ENCODE measurements around the gene LPCAT3. TPM values are rescaled to one million over a fixed set of nuclear protein-coding genes. Genes with fewer than 3 reads are reported as not detected.
"Not testable (repeated sequence)": the region's sequence is repeated elsewhere in the genome, so short reads cannot be mapped to it uniquely, and the experiment has no call there.

The LPCAT3 gene
- total RNA-seq, 1 experiment from 2014 or later = 16.3 TPM

DNA sequence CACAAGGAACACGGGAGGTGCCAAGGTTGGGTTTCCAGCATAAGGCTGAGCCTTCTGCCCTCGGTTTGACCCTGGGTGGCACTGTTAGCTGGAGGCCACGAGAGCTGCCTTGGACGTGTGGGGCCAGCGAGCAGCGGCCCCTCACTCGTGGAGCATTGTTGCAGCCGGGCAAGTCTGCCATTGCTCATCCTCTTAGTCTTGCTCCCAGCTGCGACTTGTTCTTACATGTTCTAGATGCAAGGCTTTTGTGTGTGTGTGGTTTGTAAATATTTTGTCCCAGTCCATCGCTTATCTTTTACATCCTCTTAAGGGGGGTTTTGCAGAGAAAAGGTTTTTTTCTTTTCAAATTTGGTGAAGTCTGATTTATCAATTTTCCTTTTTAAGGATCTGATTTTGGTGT is 21.1 kb upstream of the LPCAT3 start:
- H3K4me2 ChIP-seq (ENCODE audit: low read length) = no peak overlapping the region
- no TSS peak for BruUV-seq (replicated peaks)

DNA sequence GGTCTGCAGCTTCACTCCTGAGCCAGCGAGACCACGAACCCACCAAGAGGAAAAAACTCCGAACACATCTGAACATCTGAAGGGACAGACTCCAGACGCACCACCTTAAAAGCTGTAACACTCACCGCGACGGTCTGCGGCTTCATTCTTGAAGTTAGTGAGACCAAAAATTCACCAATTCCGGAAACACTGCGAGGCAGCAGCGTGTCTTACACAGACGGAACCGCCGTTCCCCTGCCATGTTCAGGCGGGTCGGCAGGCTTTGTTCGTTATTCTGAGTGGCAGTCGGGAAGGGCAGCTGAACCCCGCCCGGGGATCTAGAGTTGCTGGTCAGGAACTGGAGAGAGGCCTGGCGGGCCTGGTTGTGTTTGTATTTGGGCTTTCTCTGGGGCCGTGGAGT is 20.3 kb upstream of the LPCAT3 start:
- H3K27me3 ChIP-seq (ENCODE audit: low read length) = no peaks in the 10 kb centered on the region
- no peak overlapping the region for H2AFZ ChIP-seq (ENCODE audit: low read length)
- H3K9ac ChIP-seq (ENCODE audit: low read length) = no peak overlapping the region
- ChIA-PET CTCF (no interaction called here), POLR2A (ENCODE audit: unreplicated experiment) (no interaction called here)
- no peaks in the 10 kb centered on the region for H3F3A ChIP-seq (ENCODE audit: low read length, unreplicated experiment)
- H3K4me1 ChIP-seq (ENCODE audit: insufficient read depth, low read length) = no peaks in the 10 kb centered on the region
- BruUV-seq (replicated peaks) = no TSS peak
- ATAC-seq (no peak), DNase-seq (no peak)
- H3K9me2 ChIP-seq (replicated peaks; ENCODE audit: low read length) = no peaks in the 10 kb centered on the region
- intact Hi-C loops (cut with micrococcal nuclease) = no loop called here
- H3K9me3 ChIP-seq (ENCODE audit: low read length) = no peaks in the 10 kb centered on the region
- H4K20me1 ChIP-seq (ENCODE audit: low read length) = no peaks in the 10 kb centered on the region
- no peaks in the 10 kb centered on the region for H3K79me2 ChIP-seq (ENCODE audit: low read length)
- no peak overlapping the region for H3K4me2 ChIP-seq (ENCODE audit: low read length)
- no peaks in the 10 kb centered on the region for H3K36me3 ChIP-seq (ENCODE audit: low read depth, low read length)
- H3K27ac ChIP-seq (ENCODE audit: low read length) = no peak overlapping the region
- H3K4me3 ChIP-seq (ENCODE audit: low read length) = no peak overlapping the region
- TF ChIP-seq, protein P1, sequence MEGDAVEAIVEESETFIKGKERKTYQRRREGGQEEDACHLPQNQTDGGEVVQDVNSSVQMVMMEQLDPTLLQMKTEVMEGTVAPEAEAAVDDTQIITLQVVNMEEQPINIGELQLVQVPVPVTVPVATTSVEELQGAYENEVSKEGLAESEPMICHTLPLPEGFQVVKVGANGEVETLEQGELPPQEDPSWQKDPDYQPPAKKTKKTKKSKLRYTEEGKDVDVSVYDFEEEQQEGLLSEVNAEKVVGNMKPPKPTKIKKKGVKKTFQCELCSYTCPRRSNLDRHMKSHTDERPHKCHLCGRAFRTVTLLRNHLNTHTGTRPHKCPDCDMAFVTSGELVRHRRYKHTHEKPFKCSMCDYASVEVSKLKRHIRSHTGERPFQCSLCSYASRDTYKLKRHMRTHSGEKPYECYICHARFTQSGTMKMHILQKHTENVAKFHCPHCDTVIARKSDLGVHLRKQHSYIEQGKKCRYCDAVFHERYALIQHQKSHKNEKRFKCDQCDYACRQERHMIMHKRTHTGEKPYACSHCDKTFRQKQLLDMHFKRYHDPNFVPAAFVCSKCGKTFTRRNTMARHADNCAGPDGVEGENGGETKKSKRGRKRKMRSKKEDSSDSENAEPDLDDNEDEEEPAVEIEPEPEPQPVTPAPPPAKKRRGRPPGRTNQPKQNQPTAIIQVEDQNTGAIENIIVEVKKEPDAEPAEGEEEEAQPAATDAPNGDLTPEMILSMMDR (conservative IDR thresholded peaks at IDR 0.05; ENCODE audit: low read depth, low read length) = no peak
- no peak for TF ChIP-seq EZH2phosphoT487 (IDR thresholded peaks at IDR 0.05; ENCODE audit: borderline replicate concordance, low read length)
- TF ChIP-seq EZH2 (IDR thresholded peaks at IDR 0.05; ENCODE audit: low read length, unreplicated experiment) = no peak

More for the DNA sequence above, 21.1 kb upstream of the LPCAT3 start:
- POLR2A ChIA-PET (ENCODE audit: unreplicated experiment) = no interaction called here
- Histone ChIP-seq H4K20me1 (ENCODE audit: low read length) (no peaks in the 10 kb centered on the region), H2AFZ (ENCODE audit: low read length) (no peak overlapping the region), H3K79me2 (ENCODE audit: low read length) (no peaks in the 10 kb centered on the region), H3K4me1 (ENCODE audit: insufficient read depth, low read length) (no peaks in the 10 kb centered on the region), H3K9me2 (replicated peaks; ENCODE audit: low read length) (no peaks in the 10 kb centered on the region), H3K9me3 (ENCODE audit: low read length) (no peaks in the 10 kb centered on the region), H3K36me3 (ENCODE audit: low read depth, low read length) (no peaks in the 10 kb centered on the region), H3K27ac (ENCODE audit: low read length) (no peak overlapping the region), H3K4me3 (ENCODE audit: low read length) (no peak overlapping the region), H3K9ac (ENCODE audit: low read length) (no peak overlapping the region), H3K27me3 (ENCODE audit: low read length) (no peaks in the 10 kb centered on the region), H3F3A (ENCODE audit: low read length, unreplicated experiment) (no peaks in the 10 kb centered on the region)
- TF ChIP-seq EZH2phosphoT487 (IDR thresholded peaks at IDR 0.05; ENCODE audit: borderline replicate concordance, low read length) = no peak
- TF ChIP-seq, protein P1 (conservative IDR thresholded peaks at IDR 0.05; ENCODE audit: low read depth, low read length) = no peak
- TF ChIP-seq EZH2 (IDR thresholded peaks at IDR 0.05; ENCODE audit: low read length, unreplicated experiment) = no peak
- CTCF ChIA-PET = no interaction called here
- intact Hi-C loops (cut with micrococcal nuclease) = no loop called here
- ATAC-seq = no peak
- no peak for DNase-seq

DNA sequence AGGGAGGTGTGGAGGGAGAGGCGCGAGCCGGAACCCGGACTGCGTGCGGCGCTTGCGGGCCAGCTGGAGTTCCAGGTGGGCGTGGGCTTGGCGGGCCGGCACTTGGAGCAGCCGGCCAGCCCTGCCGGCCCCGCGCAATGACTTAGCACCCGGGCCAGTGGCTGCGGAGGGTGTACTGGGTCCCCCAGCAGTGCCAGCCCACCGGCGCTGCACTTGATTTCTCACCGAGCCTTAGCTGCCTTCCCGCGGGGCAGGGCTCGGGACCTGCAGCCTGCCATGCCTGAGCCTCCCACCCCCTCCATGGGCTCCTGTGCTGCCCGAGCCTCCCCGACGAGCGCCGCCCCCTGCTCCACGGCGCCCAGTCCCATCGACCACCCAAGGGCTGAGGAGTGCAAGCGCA is 19.1 kb upstream of the LPCAT3 start:
- BruUV-seq (replicated peaks) = not testable (repeated sequence)

More for the DNA sequence above, 19.1 kb upstream of the LPCAT3 start:
- H3K27ac ChIP-seq (ENCODE audit: low read length); H3K4me3 ChIP-seq (ENCODE audit: low read length); H3K4me2 ChIP-seq (ENCODE audit: low read length); H3K79me2 ChIP-seq (ENCODE audit: low read length); H3K9me3 ChIP-seq (ENCODE audit: low read length); intact Hi-C loops (cut with micrococcal nuclease); H3K36me3 ChIP-seq (ENCODE audit: low read depth, low read length); POLR2A ChIA-PET (ENCODE audit: unreplicated experiment); H3K9me2 ChIP-seq (replicated peaks; ENCODE audit: low read length); H3K4me1 ChIP-seq (ENCODE audit: insufficient read depth, low read length); H4K20me1 ChIP-seq (ENCODE audit: low read length); H3F3A ChIP-seq (ENCODE audit: low read length, unreplicated experiment); H3K27me3 ChIP-seq (ENCODE audit: low read length); ATAC-seq; CTCF ChIA-PET; H2AFZ ChIP-seq (ENCODE audit: low read length); H3K9ac ChIP-seq (ENCODE audit: low read length); DNase-seq: not testable (repeated sequence)

Data from PC-3 (cell line).